Mesenchymal stem cell (in vitro differentiated cells and primary cell): ENCODE results near the gene MRPL38.

Experiments used
- DNase-seq: peaks from one replicate; pipeline ENCODE4 v3.0.0-alpha.2; 2013
- H2AFZ ChIP-seq: one replicate; pipeline ENCODE4 v1.6.1; 2013; ENCODE audit warnings: low read depth, mild to moderate bottlenecking, control low read depth, inconsistent platforms, low read length, moderate library complexity
- H2AK5ac ChIP-seq: 2 replicates; pipeline ENCODE4 v1.6.1; 2013; ENCODE audit warnings: low read length, moderate library complexity, mild to moderate bottlenecking, inconsistent platforms; ENCODE audit not compliant: severe bottlenecking
- H2BK120ac ChIP-seq: one replicate; pipeline ENCODE4 v1.6.1; 2013; ENCODE audit warnings: low read depth, mild to moderate bottlenecking, inconsistent platforms, low read length, moderate library complexity
- H2BK12ac ChIP-seq, 2 experiments: one replicate each; pipeline ENCODE4 v1.6.1; 2013; ENCODE audit warnings: inconsistent platforms in 2 of 2, low read length in 2 of 2, mild to moderate bottlenecking in 2 of 2, moderate library complexity in 2 of 2, control low read depth in 1 of 2
- H2BK15ac ChIP-seq: one replicate; pipeline ENCODE4 v1.6.1; 2013; ENCODE audit warnings: mild to moderate bottlenecking, low read depth, inconsistent platforms; ENCODE audit not compliant: poor library complexity, severe bottlenecking
- H2BK5ac ChIP-seq: 2 replicates; pipeline ENCODE4 v1.6.1; 2013; ENCODE audit warnings: low read depth, mild to moderate bottlenecking, low read length, control low read depth, inconsistent platforms; ENCODE audit not compliant: poor library complexity, severe bottlenecking
- H3K14ac ChIP-seq, 2 experiments: one replicate each; pipeline ENCODE4 v1.6.1; 2013; ENCODE audit warnings: inconsistent platforms in 2 of 2, low read length in 2 of 2, control low read depth in 1 of 2, mild to moderate bottlenecking in 1 of 2, moderate library complexity in 1 of 2
- H3K18ac ChIP-seq, 2 experiments: one replicate each; pipeline ENCODE4 v1.6.1; 2013; ENCODE audit warnings: inconsistent platforms in 2 of 2, low read length in 2 of 2, control low read depth in 1 of 2, low read depth in 1 of 2, mild to moderate bottlenecking in 1 of 2
- H3K23ac ChIP-seq, 2 experiments: one replicate each; pipeline ENCODE4 v1.6.1; 2013; ENCODE audit warnings: inconsistent platforms in 2 of 2, low read length in 2 of 2, mild to moderate bottlenecking in 2 of 2, moderate library complexity in 2 of 2, control low read depth in 1 of 2
- H3K27ac ChIP-seq: 2 replicates; pipeline ENCODE4 v1.5.1; 2013; ENCODE audit warnings: mild to moderate bottlenecking, moderate library complexity, low read length, control low read depth, inconsistent platforms; ENCODE audit not compliant: poor library complexity, severe bottlenecking
- H3K27me3 ChIP-seq, 2 experiments: 2 replicates each; pipeline versions ENCODE4 v1.6.1 to v1.7.0; 2013; ENCODE audit warnings: low read length in 2 of 2, mild to moderate bottlenecking in 2 of 2, moderate library complexity in 2 of 2, control low read depth in 1 of 2, inconsistent platforms in 1 of 2; ENCODE audit not compliant: control insufficient read depth in 1 of 2, insufficient read depth in 1 of 2
- H3K36me3 ChIP-seq, 2 experiments: 2 replicates each; pipeline versions ENCODE4 v1.6.1 to v1.7.0; 2013; ENCODE audit warnings: low read length in 2 of 2, control low read depth in 1 of 2, inconsistent platforms in 1 of 2, low read depth in 1 of 2, mild to moderate bottlenecking in 1 of 2; ENCODE audit not compliant: insufficient read depth in 2 of 2, control insufficient read depth in 1 of 2
- H3K4ac ChIP-seq, 2 experiments: one replicate each; pipeline ENCODE4 v1.6.1; 2013; ENCODE audit warnings: inconsistent platforms in 2 of 2, low read length in 2 of 2, mild to moderate bottlenecking in 2 of 2, moderate library complexity in 2 of 2, control low read depth in 1 of 2, low read depth in 1 of 2
- H3K4me1 ChIP-seq: 2 replicates; pipeline ENCODE4 v1.6.1; 2013; ENCODE audit warnings: low read depth, low read length, control low read depth; ENCODE audit not compliant: control insufficient read depth, insufficient read depth
- H3K4me2 ChIP-seq: 2 replicates; pipeline ENCODE4 v1.6.1; 2013; ENCODE audit warnings: low read length, mild to moderate bottlenecking, inconsistent platforms; ENCODE audit not compliant: poor library complexity, severe bottlenecking
- H3K4me3 ChIP-seq, 2 experiments: 2 replicates each; pipeline versions ENCODE4 v1.5.1 to v1.7.0; 2013; ENCODE audit warnings: low read length in 2 of 2, mild to moderate bottlenecking in 2 of 2, control low read depth in 1 of 2, low read depth in 1 of 2; ENCODE audit not compliant: insufficient read depth in 1 of 2
- H3K79me1 ChIP-seq: replicated peaks from 2 replicates; pipeline ENCODE4 v1.6.1; 2013; ENCODE audit warnings: mild to moderate bottlenecking, control low read depth, low read length, inconsistent platforms; ENCODE audit not compliant: poor library complexity, severe bottlenecking
- H3K9ac ChIP-seq: 2 replicates; pipeline ENCODE4 v1.7.0; 2013; ENCODE audit warnings: mild to moderate bottlenecking, low read length, moderate library complexity
- H3K9me3 ChIP-seq: 2 replicates; pipeline ENCODE4 v1.7.0; 2013; ENCODE audit warnings: mild to moderate bottlenecking, low read length; ENCODE audit not compliant: control insufficient read depth
- H4K8ac ChIP-seq: one replicate; pipeline ENCODE4 v1.6.1; 2013; ENCODE audit warnings: inconsistent platforms, mild to moderate bottlenecking, low read length, moderate library complexity
- H4K91ac ChIP-seq: one replicate; pipeline ENCODE4 v1.6.1; 2013; ENCODE audit warnings: mild to moderate bottlenecking, low read length, inconsistent platforms
- WGBS: methylation state at CpG from one replicate; pipeline ENCODE4 v1.1.7; 2013; ENCODE audit warnings: mixed read lengths; 5-methylcytosine and 5-hydroxymethylcytosine counted together

The MRPL38 gene

GRCh38 chr17:75898791-75899190 lies 5.9 kb downstream of the MRPL38 start:
- Histone ChIP-seq H2BK15ac (no peak overlapping the region), H3K18ac (no peak overlapping the region), H2BK5ac (no peak overlapping the region), H3K79me1 (peaks cover 34% of the 10 kb centered on the region), H4K8ac (no peak overlapping the region), H3K36me3 (peaks cover 47 to 49% of the 10 kb centered on the region in 2 experiments), H3K4ac (no peak overlapping the region), H3K9ac (no peak overlapping the region), H2BK12ac (no peak overlapping the region), H4K91ac (no peak overlapping the region), H3K4me1 (peaks cover 33% of the 10 kb centered on the region), H3K4me3 (no peak overlapping the region), H2BK120ac (no peak overlapping the region), H3K23ac (no peak overlapping the region), H3K9me3 (no peaks in the 10 kb centered on the region), H3K14ac (no peak overlapping the region), H2AFZ (no peak overlapping the region), H3K4me2 (no peak overlapping the region), H3K27ac (no peak overlapping the region), H2AK5ac (no peak overlapping the region), H3K27me3 (no peaks in the 10 kb centered on the region)
- no peak for DNase-seq
- 98% methylated on average over 16 of the region's 16 CpGs for WGBS

GRCh38 chr17:75898065-75898464 lies 6.6 kb downstream of the MRPL38 start:
- Histone ChIP-seq H3K9ac (no peak overlapping the region), H2BK12ac (no peak overlapping the region), H3K27me3 (no peaks in the 10 kb centered on the region), H4K8ac (no peak overlapping the region), H3K23ac (no peak overlapping the region), H3K4me1 (peaks cover 29% of the 10 kb centered on the region), H2AK5ac (no peak overlapping the region), H3K4me2 (no peak overlapping the region), H3K18ac (no peak overlapping the region), H3K14ac (no peak overlapping the region), H2BK5ac (no peak overlapping the region), H4K91ac (no peak overlapping the region), H2BK120ac (no peak overlapping the region), H3K27ac (no peak overlapping the region), H3K4ac (no peak overlapping the region), H2AFZ (no peak overlapping the region), H3K36me3 (peaks cover 47 to 49% of the 10 kb centered on the region in 2 experiments), H3K9me3 (no peaks in the 10 kb centered on the region), H3K4me3 (no peak overlapping the region), H2BK15ac (no peak overlapping the region), H3K79me1 (peaks cover 36% of the 10 kb centered on the region)
- DNase-seq, result no peak
- 96% methylated on average over 8 of the region's 8 CpGs for WGBS

GRCh38 chr17:75897160-75898019 lies 7.3 kb downstream of the MRPL38 start:
- H2AFZ ChIP-seq, result no peak overlapping the region
- peaks cover 44 to 55% of the 10 kb centered on the region in 2 experiments for H3K36me3 ChIP-seq
- peak overlapping the region; percentile 58 to 88 for H3K18ac ChIP-seq
- H3K4me2 ChIP-seq, result peak overlapping the region; percentile 47
- H2AK5ac ChIP-seq, result no peak overlapping the region
- peak overlapping the region; percentile 94 for H4K8ac ChIP-seq
- H3K9me3 ChIP-seq, result no peaks in the 10 kb centered on the region
- DNase-seq, result no peak
- no peak overlapping the region for H2BK5ac ChIP-seq
- peak overlapping the region in 1 of 2 experiments; percentile 73 for H3K4me3 ChIP-seq
- no peaks in the 10 kb centered on the region for H3K27me3 ChIP-seq
- no peak overlapping the region for H3K14ac ChIP-seq
- H3K79me1 ChIP-seq, result peaks cover 42% of the 10 kb centered on the region
- WGBS, result 55% methylated on average over 36 of the region's 37 CpGs
- H3K27ac ChIP-seq, result no peak overlapping the region
- H3K4ac ChIP-seq, result peak overlapping the region; percentile 35 to 46
- H4K91ac ChIP-seq, result peak overlapping the region; percentile 66
- peak overlapping the region; percentile 83 for H3K9ac ChIP-seq
- no peak overlapping the region for H3K23ac ChIP-seq
- H2BK15ac ChIP-seq, result peak overlapping the region; percentile 33
- peaks cover 29% of the 10 kb centered on the region for H3K4me1 ChIP-seq
- peak overlapping the region; percentile 52 for H2BK120ac ChIP-seq
- H2BK12ac ChIP-seq, result peak overlapping the region in 1 of 2 experiments; percentile 34

GRCh38 chr17:75896415-75897159 lies 8.1 kb downstream of the MRPL38 start, which contains the start of gene TRIM65:
TSS of gene TRIM65 (minus strand) at chr17:75896951. CDS start at chr17:75896937, 14 bp downstream.
- Histone ChIP-seq H3K4ac (peak within 1 kb of the TSS; percentile 77 to 96), H3K4me2 (peak within 1 kb of the TSS; percentile 61), H3K23ac (peak within 1 kb of the TSS in 1 of 2 experiments; percentile 75), H3K14ac (peak within 1 kb of the TSS in 1 of 2 experiments; percentile 98), H3K9me3 (no peaks in the 10 kb centered on the region), H3K79me1 (peaks cover 40% of the 10 kb centered on the region), H3K27ac (peak within 1 kb of the TSS; percentile 44), H3K4me1 (peaks cover 29% of the 10 kb centered on the region), H2BK15ac (peak within 1 kb of the TSS; percentile 99), H4K8ac (peak within 1 kb of the TSS; percentile 95), H3K27me3 (no peaks in the 10 kb centered on the region), H3K36me3 (peaks cover 45 to 58% of the 10 kb centered on the region in 2 experiments), H3K4me3 (peak within 1 kb of the TSS; percentile 76 to 83), H2BK5ac (no peak within 1 kb of the TSS), H2BK12ac (peak within 1 kb of the TSS; percentile 33 to 85), H4K91ac (peak within 1 kb of the TSS; percentile 96), H3K9ac (peak within 1 kb of the TSS; percentile 83), H2BK120ac (peak within 1 kb of the TSS; percentile 52), H3K18ac (peak within 1 kb of the TSS; percentile 95 to 96), H2AK5ac (peak within 1 kb of the TSS; percentile 66), H2AFZ (peak within 1 kb of the TSS; percentile 84)
- peak; percentile 82 for DNase-seq
- WGBS, result under 1% methylated on average over 62 of the region's 102 CpGs
